ENCODE results near the gene MED27. TPM values are rescaled to one million over a fixed set of nuclear protein-coding genes. Genes with fewer than 3 reads are reported as not detected.

The MED27 gene
- total and polyA plus RNA-seq, 2 experiments from 2014 or later, result 21.4 to 41.1 TPM

DNA sequence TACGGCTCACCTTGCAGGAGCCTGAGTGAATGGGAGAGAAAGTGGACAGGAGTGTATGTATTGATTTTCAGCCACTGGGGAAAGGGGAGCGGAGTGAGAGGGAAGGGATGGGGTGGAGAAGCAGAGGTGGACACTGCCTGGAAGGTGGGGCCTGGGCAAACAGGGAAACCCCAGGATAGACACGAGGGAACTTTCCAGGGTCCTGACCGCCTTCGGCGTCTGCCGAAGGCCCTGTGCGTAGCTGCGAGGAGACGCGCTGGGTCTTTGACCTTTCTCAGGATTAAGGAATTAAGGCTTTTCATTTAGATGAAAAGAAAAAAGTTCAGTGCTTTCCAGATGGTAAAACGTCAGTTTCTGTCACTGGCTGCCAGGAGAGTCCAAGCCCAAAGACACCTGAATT lies 205.2 kb downstream of the MED27 start:
- H3K27me3 ChIP-seq (replicated peaks; ENCODE audit: insufficient read depth), result no peaks in the 10 kb centered on the region
- H3K4me3 ChIP-seq, result no peak overlapping the region
- TF ChIP-seq EZH2phosphoT487 (IDR thresholded peaks at IDR 0.05; ENCODE audit: insufficient read depth, low read depth) (no peak), EZH2 (IDR thresholded peaks at IDR 0.05; ENCODE audit: insufficient read depth, poor library complexity, severe bottlenecking) (no peak)
- no peaks in the 10 kb centered on the region for H3K9me2 ChIP-seq (ENCODE audit: insufficient read depth)
- no peak overlapping the region for H3K27ac ChIP-seq
- no peak overlapping the region for H3K9ac ChIP-seq
- H4K20me1 ChIP-seq (ENCODE audit: insufficient read depth), result no peaks in the 10 kb centered on the region
- in situ Hi-C loops (cut with MboI), result no loop called here
- no peaks in the 10 kb centered on the region for H3K9me3 ChIP-seq (ENCODE audit: low read depth)
- H3K4me1 ChIP-seq (ENCODE audit: insufficient read depth), result peaks cover 6% of the 10 kb centered on the region; the same call in 1 of the 2 replicates
- no peak overlapping the region for H3K4me2 ChIP-seq (ENCODE audit: unreplicated experiment)
- DNase-seq, result no peak
- WGBS, 2 experiments (ENCODE audit: low coverage in 1 of 2, low lambda C conversion rate in 2 of 2, missing lambda C conversion rate in 2 of 2), result 86 to 88% methylated on average over 12 of the region's 12 CpGs
- no peaks in the 10 kb centered on the region for H3K36me3 ChIP-seq (ENCODE audit: low read depth)
- H3F3A ChIP-seq (ENCODE audit: insufficient read depth), result no peaks in the 10 kb centered on the region
- H2AFZ ChIP-seq, result no peak overlapping the region
- no peaks in the 10 kb centered on the region for H3K79me2 ChIP-seq (ENCODE audit: insufficient read depth)

DNA sequence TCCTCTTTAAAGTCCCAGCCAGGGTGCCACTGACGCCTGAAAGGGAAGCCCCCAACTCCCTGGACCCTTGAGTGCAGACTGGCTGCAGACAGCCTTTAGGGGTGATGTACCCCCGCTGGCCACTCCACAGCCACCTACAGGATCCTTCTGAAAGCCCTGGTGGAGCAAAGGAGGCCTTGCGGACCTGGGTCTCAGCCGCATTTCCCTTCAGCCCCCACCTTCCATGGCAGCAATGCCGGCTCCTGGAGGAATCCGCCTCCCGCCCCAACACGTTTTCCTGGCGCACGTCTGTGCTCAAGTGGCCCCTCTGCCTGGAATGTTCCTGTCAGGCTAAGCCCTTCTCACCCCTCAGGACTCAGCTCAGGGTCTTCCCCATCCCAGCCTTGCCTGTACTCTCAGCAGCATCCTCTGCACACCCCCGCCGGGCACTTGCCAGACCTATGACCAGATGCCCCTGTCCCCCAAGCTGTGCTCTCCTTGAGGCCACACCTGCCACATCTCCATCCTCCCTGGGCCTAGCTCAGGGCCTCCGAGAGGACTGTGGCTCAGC lies 205.7 kb downstream of the MED27 start:
- Histone ChIP-seq H3K27me3 (replicated peaks; ENCODE audit: insufficient read depth) (no peaks in the 10 kb centered on the region), H3K9ac (no peak overlapping the region), H3K4me2 (ENCODE audit: unreplicated experiment) (no peak overlapping the region), H3K9me2 (ENCODE audit: insufficient read depth) (no peaks in the 10 kb centered on the region), H3K27ac (no peak overlapping the region), H3F3A (ENCODE audit: insufficient read depth) (no peaks in the 10 kb centered on the region), H4K20me1 (ENCODE audit: insufficient read depth) (no peaks in the 10 kb centered on the region), H3K4me3 (no peak overlapping the region), H3K9me3 (ENCODE audit: low read depth) (no peaks in the 10 kb centered on the region), H3K79me2 (ENCODE audit: insufficient read depth) (no peaks in the 10 kb centered on the region), H3K36me3 (ENCODE audit: low read depth) (no peaks in the 10 kb centered on the region), H3K4me1 (ENCODE audit: insufficient read depth) (peaks cover 6% of the 10 kb centered on the region; the same call in 1 of the 2 replicates), H2AFZ (no peak overlapping the region)
- in situ Hi-C loops (cut with MboI), result no loop called here
- WGBS, 2 experiments (ENCODE audit: low coverage in 1 of 2, low lambda C conversion rate in 2 of 2, missing lambda C conversion rate in 2 of 2), result 94 to 96% methylated on average over 13 of the region's 13 CpGs
- no peak for DNase-seq
- TF ChIP-seq EZH2phosphoT487 (IDR thresholded peaks at IDR 0.05; ENCODE audit: insufficient read depth, low read depth) (no peak), EZH2 (IDR thresholded peaks at IDR 0.05; ENCODE audit: insufficient read depth, poor library complexity, severe bottlenecking) (no peak)

DNA sequence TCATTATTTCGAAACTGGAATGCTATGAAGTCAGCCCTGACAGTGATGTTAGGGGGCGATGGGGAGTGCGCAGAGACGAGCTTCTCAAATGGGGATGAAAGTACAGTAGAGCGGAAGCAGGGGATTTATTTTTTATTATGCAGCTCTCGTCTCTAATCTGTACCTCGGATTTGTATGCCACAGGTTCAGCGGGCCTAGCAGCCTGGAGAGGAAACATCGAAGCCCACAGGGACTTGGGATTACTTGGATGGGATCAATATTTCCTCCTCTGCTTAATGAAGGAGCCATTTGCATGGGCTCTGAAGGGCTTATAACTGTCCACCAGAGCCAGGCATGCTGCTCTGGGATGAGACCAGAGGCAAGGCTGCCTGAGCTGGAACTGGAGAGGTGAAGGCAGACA lies 206.3 kb downstream of the MED27 start:
- no peak overlapping the region for H3K9ac ChIP-seq
- no peak for TF ChIP-seq EZH2 (IDR thresholded peaks at IDR 0.05; ENCODE audit: insufficient read depth, poor library complexity, severe bottlenecking)
- no peak for TF ChIP-seq EZH2phosphoT487 (IDR thresholded peaks at IDR 0.05; ENCODE audit: insufficient read depth, low read depth)
- no peaks in the 10 kb centered on the region for H3F3A ChIP-seq (ENCODE audit: insufficient read depth)
- H2AFZ ChIP-seq, result no peak overlapping the region
- no peaks in the 10 kb centered on the region for H3K79me2 ChIP-seq (ENCODE audit: insufficient read depth)
- H3K27ac ChIP-seq, result no peak overlapping the region
- in situ Hi-C loops (cut with MboI), result no loop called here
- no peaks in the 10 kb centered on the region for H3K9me2 ChIP-seq (ENCODE audit: insufficient read depth)
- no peak overlapping the region for H3K4me2 ChIP-seq (ENCODE audit: unreplicated experiment)
- 90 to 96% methylated on average over 9 of the region's 9 CpGs for WGBS, 2 experiments (ENCODE audit: low coverage in 1 of 2, low lambda C conversion rate in 2 of 2, missing lambda C conversion rate in 2 of 2)
- H3K27me3 ChIP-seq (replicated peaks; ENCODE audit: insufficient read depth), result no peaks in the 10 kb centered on the region
- H3K4me3 ChIP-seq, result no peak overlapping the region
- no peaks in the 10 kb centered on the region for H4K20me1 ChIP-seq (ENCODE audit: insufficient read depth)
- no peak for DNase-seq
- peaks cover 6% of the 10 kb centered on the region; the same call in 1 of the 2 replicates for H3K4me1 ChIP-seq (ENCODE audit: insufficient read depth)
- H3K36me3 ChIP-seq (ENCODE audit: low read depth), result no peaks in the 10 kb centered on the region
- no peaks in the 10 kb centered on the region for H3K9me3 ChIP-seq (ENCODE audit: low read depth)

DNA sequence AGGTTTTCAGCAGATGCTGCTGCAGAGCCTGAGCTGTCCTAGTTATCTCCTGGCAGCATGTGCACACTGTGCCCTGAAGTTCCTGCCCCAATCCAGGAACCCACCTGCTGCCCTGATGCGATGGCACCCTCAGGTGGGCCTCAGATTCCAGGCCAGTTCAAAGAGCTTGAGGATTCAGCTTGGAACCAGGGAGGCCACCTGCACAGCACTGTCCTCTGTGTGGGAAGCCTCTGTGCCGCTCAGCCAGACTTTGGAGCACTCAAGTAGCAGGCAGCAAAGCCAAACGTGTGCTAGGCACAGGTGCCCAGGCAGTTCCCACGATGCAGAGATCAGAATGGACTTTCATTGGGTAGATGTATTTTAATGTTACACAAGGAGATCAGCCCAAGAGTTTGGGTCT lies 207.0 kb downstream of the MED27 start:
- 93 to 94% methylated on average over 4 of the region's 4 CpGs for WGBS, 2 experiments (ENCODE audit: low coverage in 1 of 2, low lambda C conversion rate in 2 of 2, missing lambda C conversion rate in 2 of 2)
- Histone ChIP-seq H3K79me2 (ENCODE audit: insufficient read depth) (no peaks in the 10 kb centered on the region), H4K20me1 (ENCODE audit: insufficient read depth) (no peaks in the 10 kb centered on the region), H3K27me3 (replicated peaks; ENCODE audit: insufficient read depth) (no peaks in the 10 kb centered on the region), H3K4me1 (ENCODE audit: insufficient read depth) (peaks cover 6% of the 10 kb centered on the region; the same call in 1 of the 2 replicates), H3K9ac (no peak overlapping the region), H3K4me2 (ENCODE audit: unreplicated experiment) (no peak overlapping the region), H3K9me3 (ENCODE audit: low read depth) (no peaks in the 10 kb centered on the region), H3K9me2 (ENCODE audit: insufficient read depth) (no peaks in the 10 kb centered on the region), H2AFZ (no peak overlapping the region), H3K36me3 (ENCODE audit: low read depth) (no peaks in the 10 kb centered on the region), H3F3A (ENCODE audit: insufficient read depth) (no peaks in the 10 kb centered on the region), H3K4me3 (no peak overlapping the region), H3K27ac (no peak overlapping the region)
- no peak for DNase-seq
- TF ChIP-seq EZH2 (IDR thresholded peaks at IDR 0.05; ENCODE audit: insufficient read depth, poor library complexity, severe bottlenecking) (no peak), EZH2phosphoT487 (IDR thresholded peaks at IDR 0.05; ENCODE audit: insufficient read depth, low read depth) (no peak)
- in situ Hi-C loops (cut with MboI), result no loop called here
